A204.1 (cell line): ENCODE measurements around the gene MICAL1.

Experiments
- FAIRE-seq: peaks from 2 replicates; lab custom pipeline; 2012; peaks lifted over from hg19 to GRCh38; lab: Jason Lieb, UNC

MICAL1 gene

DNA sequence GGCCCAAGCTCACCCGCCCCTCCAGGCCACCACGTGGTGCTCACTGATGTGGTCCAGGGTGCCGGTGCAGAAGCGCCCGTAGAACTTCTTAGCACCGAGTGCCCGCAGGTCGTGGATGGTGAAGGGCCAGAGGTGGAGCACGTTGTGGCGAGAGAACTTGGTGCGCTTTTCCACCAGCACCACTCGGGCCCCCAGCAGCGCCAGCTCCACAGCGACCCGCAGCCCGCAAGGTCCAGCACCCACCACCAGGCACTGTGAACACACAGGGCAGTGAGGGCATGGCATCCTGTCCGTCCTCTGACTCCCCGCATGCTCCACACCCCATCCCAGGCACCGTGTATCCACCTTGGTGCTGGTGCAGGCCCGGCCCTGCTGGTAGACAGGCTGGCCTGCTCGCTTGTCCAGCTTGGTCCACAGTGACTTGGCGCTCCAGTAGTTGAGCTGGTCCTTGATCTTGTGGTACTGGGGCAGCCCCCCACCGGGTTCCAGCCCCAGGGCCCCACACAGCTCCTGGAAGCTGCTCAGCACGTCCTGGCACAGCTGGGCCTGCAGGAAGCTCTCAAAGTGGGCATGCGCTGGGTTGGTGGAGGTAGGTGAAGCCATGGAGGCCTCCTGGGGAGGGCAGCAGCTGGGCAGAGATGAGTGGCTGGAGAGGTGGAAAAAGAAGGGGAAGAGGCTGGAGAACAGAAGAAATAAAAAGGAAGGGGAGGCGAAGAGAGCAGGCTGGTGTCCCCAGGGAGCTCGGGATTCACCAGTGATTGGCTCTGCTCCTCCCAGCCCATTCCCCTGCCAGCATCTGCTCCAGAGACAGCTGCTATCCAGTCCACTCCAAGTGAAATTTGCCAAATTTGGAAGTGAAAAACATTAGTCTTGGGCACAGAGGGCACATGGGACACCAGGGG lies 1.7 kb downstream of the MICAL1 start:
- no peak for FAIRE-seq

GRCh38 chr6:109453156-109453555 lies 2.4 kb downstream of the MICAL1 start:
- no peak for FAIRE-seq

- no peak for FAIRE-seq
Observed at GRCh38 chr6:109452181-109452580, 3.4 kb downstream of the MICAL1 start.

DNA sequence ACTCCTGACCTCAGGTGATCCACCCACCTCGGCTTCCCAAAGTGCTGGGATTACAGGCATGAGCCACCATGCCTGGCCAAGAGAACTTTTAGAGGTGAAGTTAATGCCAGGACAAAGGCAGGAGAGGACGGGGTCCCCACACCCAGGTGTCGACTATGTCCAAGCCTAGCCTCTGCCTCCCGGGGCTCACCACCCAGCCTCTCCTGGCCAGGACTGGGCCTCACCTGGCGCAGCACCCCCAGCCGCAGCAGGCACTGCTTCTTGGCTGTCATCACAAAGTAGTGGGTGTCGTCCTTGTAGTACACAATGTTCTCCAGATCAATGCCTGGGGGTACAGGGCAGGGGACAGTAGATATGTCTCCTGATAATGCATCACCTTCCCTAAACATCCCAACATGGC lies 4.2 kb downstream of the MICAL1 start:
- FAIRE-seq: no peak

- no peak for FAIRE-seq
Observed at GRCh38 chr6:109450801-109451200, 4.8 kb downstream of the MICAL1 start.

DNA sequence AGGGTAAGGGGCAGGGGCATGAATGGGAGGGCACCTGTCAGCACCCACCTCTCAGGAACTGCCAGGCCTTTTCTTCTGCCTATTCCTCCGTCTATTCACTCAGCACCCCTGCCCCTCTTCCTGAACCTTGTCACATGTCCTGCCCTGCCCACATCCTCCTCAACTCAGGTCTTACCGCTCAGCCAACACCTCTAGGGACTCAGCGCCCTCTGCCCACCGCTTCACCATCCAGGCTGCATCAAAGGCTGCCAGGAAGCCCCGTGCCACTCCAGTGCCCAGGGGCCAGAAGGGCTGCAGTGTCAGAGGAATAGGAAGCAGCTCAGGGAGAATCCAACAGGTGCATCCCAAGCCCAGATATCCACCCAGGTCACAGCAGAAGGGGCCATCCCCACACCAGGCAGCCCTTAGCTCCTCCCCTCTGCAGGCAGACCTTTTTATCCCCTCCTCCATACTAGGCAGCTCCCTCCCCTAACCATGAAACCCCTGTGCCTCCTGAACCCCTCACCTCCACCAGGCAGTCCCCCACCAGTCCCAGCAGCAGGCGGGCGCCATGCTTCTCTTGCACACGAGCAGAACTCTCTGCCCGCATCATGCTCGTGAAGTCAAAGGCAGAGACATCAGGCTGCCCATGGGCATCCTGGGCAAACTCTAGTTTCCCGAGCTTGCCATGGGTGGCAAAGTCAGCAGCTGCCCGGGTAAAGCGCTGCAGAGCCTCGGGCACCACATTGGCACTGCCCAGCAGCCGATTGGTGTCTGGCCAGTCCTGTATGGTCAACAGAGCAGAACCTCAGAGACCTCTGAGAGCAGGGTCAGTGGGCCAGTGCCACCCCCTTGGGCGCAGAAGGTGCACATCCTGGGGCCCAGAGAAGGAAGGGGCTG lies 5.5 kb downstream of the MICAL1 start:
- FAIRE-seq: no peak

DNA sequence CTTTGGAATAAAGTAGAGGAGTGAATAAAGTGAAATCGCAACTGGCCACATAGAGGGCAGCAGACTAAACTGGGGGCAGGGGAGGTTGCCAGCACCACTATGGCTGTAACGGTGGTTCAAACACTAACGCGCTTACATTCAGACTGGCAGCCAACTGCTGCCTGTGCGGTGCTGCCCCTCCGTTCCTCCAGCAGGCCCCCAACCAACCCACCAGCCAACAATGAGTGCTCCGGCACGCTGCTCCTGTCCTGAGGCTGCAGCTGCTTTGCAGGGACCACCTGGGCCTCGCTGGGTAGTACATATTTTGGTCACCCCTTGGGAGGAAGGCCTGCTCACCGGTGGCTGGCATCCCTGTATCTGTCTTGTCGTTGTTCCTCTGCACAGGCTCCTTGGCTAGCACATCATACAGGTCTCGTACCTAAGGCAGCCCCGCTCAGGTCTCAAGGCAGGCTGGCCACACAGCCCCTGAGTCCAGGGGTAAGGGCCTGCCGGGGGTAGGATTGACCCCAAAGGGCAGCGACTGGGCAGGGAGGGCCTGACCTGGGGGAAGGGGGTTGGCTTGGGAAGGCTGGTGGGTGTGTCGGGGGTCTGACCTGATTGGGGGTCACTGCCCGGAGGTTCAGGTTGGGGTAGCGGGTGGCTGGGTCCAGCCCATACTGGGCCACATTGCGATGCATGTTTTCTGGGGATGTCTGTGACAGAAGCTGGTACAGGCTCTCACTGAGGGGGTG lies 6.3 kb downstream of the MICAL1 start:
- FAIRE-seq: no peak

DNA sequence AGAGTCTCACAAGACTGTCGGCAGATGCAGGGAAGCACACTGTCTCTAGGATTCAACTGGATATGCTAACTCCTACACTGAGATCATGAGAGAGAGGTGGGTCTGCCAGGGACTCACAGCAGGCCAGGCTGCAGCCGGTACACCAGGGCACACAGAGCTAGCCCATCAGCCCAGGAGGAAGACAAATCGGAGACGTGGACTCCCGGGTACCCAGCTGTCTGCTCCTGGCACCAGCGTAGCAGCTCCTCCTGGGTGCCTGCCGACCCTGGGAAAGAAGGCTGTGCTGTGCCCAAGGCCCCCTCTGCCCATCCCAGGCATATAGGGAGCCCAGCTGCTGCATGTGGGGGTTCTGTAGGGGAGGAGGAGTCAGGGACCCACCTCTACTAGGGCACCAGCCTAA lies 7.0 kb downstream of the MICAL1 start:
- FAIRE-seq: no peak

DNA sequence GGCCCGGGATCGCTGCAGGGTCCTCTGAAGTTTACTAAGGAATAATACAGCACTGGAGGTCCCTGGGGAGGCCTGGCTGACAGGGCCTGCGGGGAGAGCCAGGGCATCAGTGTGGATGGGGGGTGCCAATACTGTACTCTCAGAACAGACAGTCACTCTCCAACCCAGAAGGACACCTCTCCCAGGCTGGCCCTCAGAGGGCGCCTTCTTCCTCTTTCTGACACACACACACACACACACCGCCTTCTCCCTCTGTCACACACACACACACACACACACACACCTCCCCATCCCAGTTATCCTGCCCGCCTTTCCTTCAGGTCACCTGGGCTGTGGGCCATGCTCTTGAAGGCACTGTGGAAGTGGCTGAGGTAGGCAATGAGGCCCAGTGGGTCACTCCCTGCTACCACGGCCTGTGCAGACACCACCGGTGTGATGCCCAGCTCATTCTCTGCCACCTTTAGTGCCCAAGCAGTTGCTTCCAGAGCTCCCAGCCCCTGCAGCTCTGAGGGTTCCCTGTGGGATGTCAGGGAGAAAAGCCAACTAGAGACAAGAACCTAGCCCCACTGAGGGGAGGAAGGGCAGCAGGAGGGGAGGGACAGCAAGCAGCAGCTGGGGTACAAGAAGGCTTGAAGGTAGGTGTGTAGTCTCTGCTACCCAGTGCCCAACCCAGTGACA lies 7.6 kb downstream of the MICAL1 start:
- FAIRE-seq: no peak

DNA sequence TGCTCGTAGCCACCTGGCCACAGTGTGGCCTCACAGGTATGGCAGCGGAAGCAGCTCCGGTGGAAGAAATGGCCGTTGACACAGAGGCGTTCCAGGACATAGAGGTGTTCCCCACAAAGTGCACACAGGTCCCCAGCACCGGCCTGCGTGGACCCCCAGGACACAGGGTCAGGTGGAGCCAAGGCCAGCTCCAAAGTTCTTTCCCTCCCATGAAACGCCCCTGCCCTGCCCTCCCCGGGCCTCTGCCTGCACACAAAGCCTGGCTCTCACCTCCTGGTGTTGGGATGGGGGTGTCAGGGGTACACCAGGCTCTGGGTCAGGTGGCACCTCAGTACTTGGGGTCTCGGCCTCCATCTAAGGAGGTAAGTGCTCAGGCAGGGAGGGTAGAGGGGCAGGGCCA lies 8.5 kb downstream of the MICAL1 start:
- FAIRE-seq: no peak

- no peak for FAIRE-seq
Observed at GRCh38 chr6:109446541-109446940, 9.0 kb downstream of the MICAL1 start.

DNA sequence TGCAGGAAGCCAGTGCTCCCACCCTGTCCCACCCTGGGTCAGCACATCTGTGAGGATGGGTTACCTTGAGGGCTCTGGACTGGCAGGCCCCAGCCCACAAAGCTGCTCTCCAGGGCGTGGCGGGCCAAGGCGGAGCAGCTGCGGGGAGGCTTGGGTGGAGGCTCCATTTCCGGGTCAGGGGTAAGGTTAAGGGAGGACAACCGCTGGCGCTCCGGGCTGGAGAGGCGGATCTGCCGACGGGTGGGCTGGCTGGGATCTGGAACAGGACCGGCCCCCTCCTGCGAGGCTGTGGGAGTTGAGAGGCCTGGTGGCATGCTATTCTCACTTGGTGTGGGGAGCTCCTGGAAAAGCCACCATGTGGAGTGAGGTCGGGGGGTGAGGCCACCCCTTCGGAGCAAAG lies 9.5 kb downstream of the MICAL1 start:
- FAIRE-seq: no peak

DNA sequence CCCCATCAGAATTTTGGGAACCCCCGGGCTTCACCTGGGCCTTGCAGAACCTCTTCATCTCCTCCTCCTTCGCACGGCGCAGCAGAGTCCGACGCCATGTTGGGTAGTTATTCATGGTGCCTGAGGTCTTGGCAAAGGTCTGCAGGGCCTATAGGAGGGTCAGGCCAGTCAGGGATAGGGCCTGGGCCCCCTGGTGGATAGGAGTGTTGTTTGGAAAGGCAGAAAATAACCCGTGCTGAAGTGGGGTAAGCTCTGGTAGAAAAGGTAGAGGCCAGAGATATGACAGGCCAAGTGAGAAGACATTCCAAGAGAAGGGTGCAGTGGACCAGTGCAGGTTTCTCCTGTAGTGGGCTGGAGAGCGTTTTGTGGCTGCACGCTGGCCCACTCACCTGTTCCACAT lies 10.2 kb downstream of the MICAL1 start:
- no peak for FAIRE-seq

DNA sequence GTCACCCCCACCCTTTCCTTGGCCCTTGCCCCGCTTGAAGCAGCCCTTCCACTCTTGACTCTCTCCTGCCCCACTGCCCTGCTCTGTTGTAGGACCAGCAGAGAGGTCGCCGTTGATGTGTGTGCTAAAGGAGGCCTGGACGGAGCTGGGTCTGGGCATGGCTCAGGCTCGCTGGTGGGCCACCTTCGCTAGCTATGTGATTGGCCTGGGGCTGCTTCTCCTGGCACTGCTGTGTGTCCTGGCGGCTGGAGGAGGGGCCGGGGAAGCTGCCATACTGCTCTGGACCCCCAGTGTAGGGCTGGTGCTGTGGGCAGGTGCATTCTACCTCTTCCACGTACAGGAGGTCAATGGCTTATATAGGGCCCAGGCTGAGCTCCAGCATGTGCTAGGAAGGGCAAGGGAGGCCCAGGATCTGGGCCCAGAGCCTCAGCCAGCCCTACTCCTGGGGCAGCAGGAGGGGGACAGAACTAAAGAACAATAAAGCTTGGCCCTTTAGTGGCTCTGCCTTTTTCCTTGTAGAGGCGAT lies 12.1 kb downstream of the MICAL1 start:
- FAIRE-seq: no peak

GRCh38 chr6:109442393-109442924 lies 13.1 kb downstream of the MICAL1 start:
- no peak for FAIRE-seq

DNA sequence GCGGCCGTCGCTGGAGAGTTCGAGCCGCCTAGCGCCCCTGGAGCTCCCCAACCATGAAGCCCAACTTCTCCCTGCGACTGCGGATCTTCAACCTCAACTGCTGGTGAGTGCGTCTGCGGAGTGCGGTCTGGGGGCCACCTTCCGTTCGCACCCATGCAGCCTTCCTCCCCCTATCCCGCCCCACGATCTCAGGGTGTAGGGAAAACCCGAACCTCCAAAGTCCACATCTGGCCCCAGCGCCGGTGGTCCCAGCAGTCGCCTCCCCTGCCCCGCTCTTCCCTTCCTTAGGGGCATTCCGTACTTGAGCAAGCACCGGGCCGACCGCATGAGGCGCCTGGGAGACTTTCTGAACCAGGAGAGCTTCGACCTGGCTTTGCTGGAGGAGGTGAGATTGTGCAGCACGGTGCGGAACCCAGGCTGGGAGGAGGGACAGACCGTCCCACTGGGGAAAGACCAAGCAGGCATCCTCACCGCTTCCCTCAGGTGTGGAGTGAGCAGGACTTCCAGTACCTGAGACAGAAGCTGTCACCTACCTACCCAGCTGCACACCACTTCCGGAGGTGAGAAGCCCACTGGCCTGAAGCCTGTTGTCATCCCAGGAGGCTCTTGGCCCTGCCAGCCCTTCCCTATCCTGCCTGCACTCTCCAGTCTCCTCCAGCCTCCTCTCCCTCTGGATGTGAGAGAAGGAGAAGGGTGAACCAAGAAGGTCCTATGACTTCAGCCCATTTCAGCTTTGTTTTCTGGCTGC lies 14.3 kb downstream of the MICAL1 start:
- no peak for FAIRE-seq

GRCh38 chr6:109440331-109441068 lies 15.1 kb downstream of the MICAL1 start, which contains the start of the genes PPIL6 and SMPD2:
Gene PPIL6 (minus strand): TSS chr6:109440628. CDS start chr6:109440590, 38 bp downstream.
Gene SMPD2 (plus strand): TSS chr6:109440724. CDS start chr6:109441122, 398 bp downstream.
- no peak for FAIRE-seq

DNA sequence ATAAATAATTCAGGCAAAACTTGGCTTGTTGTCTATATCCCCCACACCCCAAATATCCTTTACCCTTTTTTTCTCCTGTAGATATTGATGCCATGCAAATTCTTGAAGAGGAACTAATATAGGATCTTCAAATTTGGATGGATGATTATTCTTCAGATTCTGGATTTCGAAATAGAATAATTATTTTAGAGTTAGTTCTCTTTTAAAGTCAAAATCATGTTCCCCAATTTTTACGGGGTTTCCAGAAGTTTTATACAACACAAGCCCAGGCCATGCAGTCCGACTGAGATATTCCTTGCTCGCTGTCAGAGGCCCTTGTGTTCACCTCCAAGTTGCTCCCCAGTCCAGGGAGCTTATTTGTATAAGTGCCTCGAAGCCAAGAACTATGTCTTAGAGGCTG lies 19.5 kb downstream of the MICAL1 start:
- no peak for FAIRE-seq

GRCh38 chr6:109434456-109434855 lies 21.1 kb downstream of the MICAL1 start:
- FAIRE-seq: no peak

DNA sequence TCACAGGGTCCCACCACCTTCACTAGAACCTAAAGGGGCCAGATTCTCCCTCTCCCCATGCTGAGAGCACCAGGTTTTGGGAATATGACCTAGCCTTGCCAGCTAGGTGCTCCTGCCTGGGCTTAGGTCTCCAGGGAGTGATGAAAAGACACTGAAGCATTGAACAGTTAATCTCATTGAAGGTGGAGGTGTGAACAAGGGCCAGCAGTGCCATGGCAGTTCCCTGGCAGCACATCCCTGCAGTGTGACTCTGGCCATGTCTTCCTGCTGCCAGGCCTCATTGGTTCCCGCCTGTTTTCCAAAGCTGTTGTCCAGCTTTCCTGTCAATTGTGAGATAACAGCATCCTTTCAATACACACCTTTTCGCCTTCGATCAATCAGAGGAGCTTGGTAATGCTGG lies 26.1 kb downstream of the MICAL1 start:
- FAIRE-seq: no peak
